IPS-15b (cell line): Measurements from ENCODE around the gene OSBPL9.
"Not testable (repeated sequence)": the region's sequence is repeated elsewhere in the genome, so short reads cannot be mapped to it uniquely, and the experiment has no call there.

Experiments used
- H3K27me3 ChIP-seq: one replicate; pipeline ENCODE4 v1.6.1; 2013; ENCODE audit warnings: low read length; ENCODE audit not compliant: control insufficient read depth, insufficient read depth
- H3K36me3 ChIP-seq: one replicate; pipeline ENCODE4 v1.6.1; 2013; ENCODE audit warnings: low read length; ENCODE audit not compliant: control insufficient read depth, insufficient read depth
- H3K4me1 ChIP-seq: one replicate; pipeline ENCODE4 v1.6.1; 2013; ENCODE audit warnings: mild to moderate bottlenecking, low read length; ENCODE audit not compliant: control insufficient read depth, insufficient read depth
- H3K4me3 ChIP-seq: one replicate; pipeline ENCODE4 v1.5.1; 2013; ENCODE audit warnings: low read depth, low read length
- H3K9ac ChIP-seq: one replicate; pipeline ENCODE4 v1.6.1; 2013; ENCODE audit warnings: low read depth, mild to moderate bottlenecking, low read length
- H3K9me3 ChIP-seq: one replicate; pipeline ENCODE4 v1.6.1; 2013; ENCODE audit warnings: mild to moderate bottlenecking, low read length; ENCODE audit not compliant: control insufficient read depth, insufficient read depth

Gene OSBPL9

DNA sequence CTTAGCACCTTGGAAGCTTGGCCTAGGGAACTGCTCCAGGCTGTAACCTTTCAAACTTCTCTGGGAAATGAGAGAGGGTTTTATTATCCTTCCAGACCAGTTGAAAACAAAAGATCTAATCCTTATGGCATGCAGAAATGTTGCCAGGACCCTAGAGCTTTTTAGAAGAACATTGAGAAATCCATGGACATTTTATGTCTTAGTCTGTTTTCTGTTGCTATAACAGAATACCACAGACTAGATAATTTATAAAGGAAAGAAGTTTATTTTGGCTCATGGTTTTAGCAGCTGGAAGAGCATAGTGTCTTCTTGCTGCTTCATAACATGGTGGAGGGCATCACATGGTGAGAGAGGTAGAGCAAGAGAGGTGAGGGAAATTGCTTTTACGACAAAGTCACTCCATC is 25.8 kb downstream of the OSBPL9 start:
- no peak overlapping the region for H3K9ac ChIP-seq
- no peaks in the 10 kb centered on the region for H3K4me1 ChIP-seq
- H3K27me3 ChIP-seq: no peaks in the 10 kb centered on the region

DNA sequence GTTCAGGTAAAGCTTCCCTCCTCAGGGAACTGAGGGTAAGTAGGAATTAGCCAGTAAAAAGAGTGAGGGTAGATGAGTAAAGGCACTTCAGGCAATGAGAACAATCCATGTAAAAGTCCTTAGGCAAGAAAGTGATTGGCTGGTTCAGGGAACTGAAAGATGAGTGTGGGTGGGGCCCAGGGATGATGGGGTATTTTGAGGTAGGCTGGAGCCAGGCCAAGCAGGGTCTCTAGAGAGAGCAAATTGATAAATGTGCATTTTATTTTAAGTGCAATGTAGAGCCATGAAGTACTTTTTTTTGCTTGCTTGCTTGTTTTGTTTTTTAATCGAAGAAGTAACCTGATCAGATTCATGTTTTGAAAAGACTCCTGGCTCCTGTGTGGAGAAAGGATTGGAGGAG is 26.5 kb downstream of the OSBPL9 start:
- Histone ChIP-seq H3K9ac (no peak overlapping the region), H3K4me3 (no peak overlapping the region), H3K27me3 (no peaks in the 10 kb centered on the region), H3K9me3 (no peaks in the 10 kb centered on the region), H3K4me1 (no peaks in the 10 kb centered on the region), H3K36me3 (no peaks in the 10 kb centered on the region)

More for the DNA sequence above, 25.8 kb downstream of the OSBPL9 start:
- H3K36me3 ChIP-seq: no peaks in the 10 kb centered on the region
- no peaks in the 10 kb centered on the region for H3K9me3 ChIP-seq
- no peak overlapping the region for H3K4me3 ChIP-seq

DNA sequence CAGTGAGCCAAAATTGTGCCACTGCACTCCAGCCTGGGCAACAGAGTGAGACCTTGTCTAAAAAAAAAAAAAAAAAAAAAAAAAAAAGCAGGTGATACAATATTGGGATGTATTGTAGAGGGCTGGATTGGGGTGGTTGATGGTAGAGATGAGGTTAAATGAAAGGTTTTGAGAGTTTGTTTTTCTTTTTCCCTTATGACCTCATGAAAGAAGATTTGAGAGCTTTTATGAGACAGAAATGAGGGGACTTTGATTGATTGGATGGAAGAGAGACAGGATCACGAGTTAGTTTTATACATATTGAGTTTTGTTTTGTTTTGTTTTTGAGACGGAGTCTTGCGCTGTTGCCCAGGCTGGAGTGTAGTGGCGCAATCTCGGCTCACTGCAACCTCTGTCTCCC is 27.1 kb downstream of the OSBPL9 start:
- H3K27me3 ChIP-seq: no peaks in the 10 kb centered on the region
- H3K36me3 ChIP-seq: no peaks in the 10 kb centered on the region
- H3K4me3 ChIP-seq: no peak overlapping the region
- H3K4me1 ChIP-seq: no peaks in the 10 kb centered on the region
- H3K9me3 ChIP-seq: no peaks in the 10 kb centered on the region
- no peak overlapping the region for H3K9ac ChIP-seq

DNA sequence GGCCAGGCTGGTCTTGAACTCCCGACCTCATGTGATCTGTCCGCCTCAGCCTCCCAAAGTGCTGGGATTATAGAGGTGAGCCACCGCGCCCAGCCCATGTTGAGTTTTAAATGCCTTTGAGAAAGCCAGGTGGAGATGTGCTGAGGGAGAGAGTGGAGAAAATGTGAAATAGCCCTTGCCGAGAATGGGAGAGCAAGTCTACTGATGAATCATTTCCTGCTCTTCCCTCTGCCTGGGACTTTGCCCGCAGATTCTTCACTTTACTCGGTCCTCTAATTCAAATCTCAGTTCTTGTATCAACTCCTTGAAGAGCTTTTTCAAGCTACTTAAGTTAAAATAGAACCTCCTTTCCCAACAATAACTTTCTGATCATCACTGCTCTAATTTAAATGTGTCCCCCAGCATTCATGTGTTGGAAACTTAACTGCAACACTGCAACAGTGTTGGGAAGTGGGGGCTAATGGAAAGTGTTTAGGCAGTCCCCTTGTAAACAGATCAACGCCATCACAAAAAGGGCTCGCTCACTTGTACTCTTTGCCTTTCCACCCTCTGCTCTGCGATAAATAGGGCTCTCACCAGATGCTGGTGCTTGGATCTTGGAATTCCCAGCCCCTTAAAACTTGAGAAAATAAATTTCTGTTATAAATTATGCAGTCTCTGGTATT is 27.8 kb downstream of the OSBPL9 start:
- Histone ChIP-seq H3K4me1 (no peaks in the 10 kb centered on the region), H3K9ac (no peak overlapping the region), H3K4me3 (no peak overlapping the region), H3K27me3 (no peaks in the 10 kb centered on the region), H3K9me3 (no peaks in the 10 kb centered on the region), H3K36me3 (no peaks in the 10 kb centered on the region)

DNA sequence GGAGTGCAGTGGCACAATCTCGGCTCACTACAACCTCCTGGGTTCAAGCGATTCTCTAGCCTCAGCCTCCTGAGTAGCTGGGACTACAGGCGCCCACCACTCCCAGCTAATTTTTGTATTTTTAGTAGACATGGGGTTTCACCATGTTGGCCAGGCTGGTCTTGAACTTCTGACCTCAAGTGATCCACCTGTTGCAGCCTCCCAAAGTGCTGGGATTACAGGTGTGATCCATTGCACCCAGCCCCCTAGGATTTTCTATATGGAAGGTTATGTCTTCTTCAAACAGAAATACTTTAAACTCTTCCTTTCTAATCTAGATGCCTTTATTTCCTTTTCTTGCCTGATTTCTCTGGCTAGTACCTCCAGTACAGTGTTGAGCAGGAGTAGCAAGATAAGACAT is 29.7 kb downstream of the OSBPL9 start:
- not testable (repeated sequence) for H3K4me1 ChIP-seq, H3K36me3 ChIP-seq, H3K27me3 ChIP-seq, H3K9ac ChIP-seq, H3K4me3 ChIP-seq, H3K9me3 ChIP-seq

DNA sequence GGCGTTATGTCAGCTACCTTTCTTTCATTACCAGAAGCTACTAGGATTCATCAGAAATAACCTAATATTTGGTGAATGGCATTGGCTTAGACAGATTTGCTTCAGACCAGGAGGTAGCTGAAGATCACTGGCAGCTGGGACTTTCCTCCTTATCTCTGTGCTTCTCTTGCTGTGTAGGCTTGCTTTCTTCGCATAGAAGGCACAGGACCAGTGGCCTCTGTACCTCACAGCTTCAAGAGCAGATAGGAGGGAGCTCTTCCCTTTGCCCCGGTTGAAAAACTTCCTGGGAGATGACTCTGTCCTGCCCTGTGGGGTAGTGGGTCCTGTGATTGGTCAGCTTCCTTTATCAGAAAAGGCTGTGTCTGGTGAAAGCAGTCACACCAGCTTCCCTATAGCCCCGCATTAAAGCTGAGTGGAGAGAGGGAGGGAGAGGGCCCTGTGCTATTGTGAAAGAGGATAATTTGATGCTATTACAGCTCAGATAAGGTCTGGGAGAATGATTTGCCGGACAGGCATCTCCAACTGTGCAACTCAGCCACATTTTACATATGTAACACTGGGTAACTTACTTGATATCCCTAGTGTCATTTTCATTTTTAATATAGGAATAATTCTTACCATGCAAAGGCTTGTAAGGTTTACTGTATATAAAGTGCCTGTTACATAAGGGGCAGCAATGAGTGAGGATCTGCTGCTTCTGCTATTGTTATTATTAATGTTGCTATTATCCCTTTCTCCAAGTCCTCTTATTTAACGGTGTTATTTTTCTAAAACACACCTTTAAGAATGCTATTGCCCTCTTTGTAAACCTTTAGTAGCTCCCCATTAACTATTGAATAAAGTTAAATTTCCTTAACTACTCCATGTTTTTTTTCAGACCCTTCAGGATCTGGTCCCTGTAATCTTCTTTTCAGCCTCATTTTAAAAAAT is 31.6 kb downstream of the OSBPL9 start:
- no peaks in the 10 kb centered on the region for H3K27me3 ChIP-seq
- H3K9me3 ChIP-seq: no peaks in the 10 kb centered on the region
- no peaks in the 10 kb centered on the region for H3K36me3 ChIP-seq
- no peak overlapping the region for H3K4me3 ChIP-seq
- H3K4me1 ChIP-seq: peaks cover 6% of the 10 kb centered on the region
- H3K9ac ChIP-seq: no peak overlapping the region

DNA sequence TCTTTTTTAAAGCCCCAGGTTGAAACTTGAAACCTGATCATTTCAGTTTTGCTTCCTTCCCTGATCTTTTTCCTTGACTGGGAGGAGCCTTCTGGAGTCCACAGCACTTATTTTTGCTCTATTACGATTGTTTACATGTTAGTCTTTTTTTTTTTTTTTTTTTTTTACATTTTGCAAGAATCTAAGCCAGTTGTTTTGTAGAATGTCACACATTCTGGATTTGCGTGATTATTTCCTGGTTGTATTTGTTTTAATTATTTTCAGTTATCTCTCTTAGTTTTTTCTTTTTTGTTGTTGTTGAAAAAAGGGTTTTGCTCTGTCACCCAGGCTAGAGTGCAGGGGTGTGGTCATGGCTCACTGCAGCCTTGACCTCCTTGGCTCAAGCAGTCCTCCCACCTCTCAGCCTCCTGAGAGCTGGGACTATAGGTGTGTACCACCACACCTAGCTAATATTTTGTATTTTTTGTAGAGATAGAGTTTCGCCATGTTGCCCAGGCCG is 32.8 kb downstream of the OSBPL9 start:
- Histone ChIP-seq H3K4me3 (no peak overlapping the region), H3K36me3 (no peaks in the 10 kb centered on the region), H3K27me3 (no peaks in the 10 kb centered on the region), H3K4me1 (peaks cover 6% of the 10 kb centered on the region), H3K9ac (no peak overlapping the region), H3K9me3 (no peaks in the 10 kb centered on the region)

DNA sequence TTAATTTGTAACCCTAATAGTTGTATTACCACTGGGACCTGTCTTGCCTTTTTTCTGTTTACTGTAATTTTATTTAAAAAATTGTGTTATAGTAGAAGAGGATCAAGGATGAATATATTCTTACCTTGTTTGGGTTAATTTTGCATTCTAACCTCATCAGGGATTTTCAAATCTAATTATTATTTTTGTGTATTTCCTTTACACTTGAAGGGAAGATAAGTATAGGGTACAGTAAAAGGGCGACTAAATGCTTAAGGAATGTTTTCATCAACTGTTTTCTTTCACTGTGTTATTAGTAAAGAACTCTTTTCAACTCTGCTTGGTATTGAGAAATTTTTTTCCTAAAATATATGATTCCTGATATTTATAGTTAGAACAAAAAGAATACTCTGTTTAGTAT is 33.3 kb downstream of the OSBPL9 start:
- Histone ChIP-seq H3K4me1 (peaks cover 6% of the 10 kb centered on the region), H3K4me3 (no peak overlapping the region), H3K27me3 (no peaks in the 10 kb centered on the region), H3K36me3 (no peaks in the 10 kb centered on the region), H3K9me3 (no peaks in the 10 kb centered on the region), H3K9ac (no peak overlapping the region)

DNA sequence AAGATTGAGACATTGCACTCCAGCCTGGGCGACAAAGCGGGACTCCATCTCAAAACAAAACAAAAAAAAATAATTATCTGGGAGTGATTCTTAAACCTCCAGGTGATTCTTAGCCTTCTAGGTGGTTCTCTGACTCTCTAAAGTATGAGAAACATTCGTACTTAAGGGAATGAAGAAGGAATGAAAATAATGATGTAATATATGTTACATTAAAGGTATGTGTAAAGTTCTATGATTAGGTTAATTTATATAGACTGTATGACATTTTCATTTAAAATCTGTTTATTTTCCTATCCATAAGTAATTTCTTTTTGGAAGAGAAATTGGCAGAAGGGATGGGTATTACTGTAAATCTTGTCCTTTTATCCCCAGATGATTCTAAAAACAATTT is 34.7 kb downstream of the OSBPL9 start:
- peaks cover 6% of the 10 kb centered on the region for H3K4me1 ChIP-seq
- H3K9me3 ChIP-seq: no peaks in the 10 kb centered on the region
- no peaks in the 10 kb centered on the region for H3K36me3 ChIP-seq
- no peak overlapping the region for H3K4me3 ChIP-seq
- H3K27me3 ChIP-seq: no peaks in the 10 kb centered on the region
- no peak overlapping the region for H3K9ac ChIP-seq

DNA sequence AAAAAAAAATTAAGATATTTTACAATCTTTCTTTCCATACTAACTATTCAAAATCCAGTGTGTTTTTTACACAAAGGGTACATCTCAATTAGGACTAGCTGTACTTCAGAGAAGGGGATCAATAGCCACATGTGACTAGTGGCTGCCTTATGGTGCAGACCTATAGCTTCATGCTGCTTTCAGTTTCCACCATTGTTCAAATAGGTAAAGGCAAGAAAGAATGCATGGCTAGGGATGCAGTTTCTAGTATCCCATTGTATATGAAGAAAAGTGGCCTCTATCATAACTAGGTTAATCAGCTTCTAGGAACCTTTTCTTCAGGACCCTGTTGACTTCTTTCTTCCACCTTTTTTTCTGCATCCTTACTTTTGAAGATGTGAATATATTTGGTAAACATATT is 35.7 kb downstream of the OSBPL9 start:
- no peaks in the 10 kb centered on the region for H3K36me3 ChIP-seq

DNA sequence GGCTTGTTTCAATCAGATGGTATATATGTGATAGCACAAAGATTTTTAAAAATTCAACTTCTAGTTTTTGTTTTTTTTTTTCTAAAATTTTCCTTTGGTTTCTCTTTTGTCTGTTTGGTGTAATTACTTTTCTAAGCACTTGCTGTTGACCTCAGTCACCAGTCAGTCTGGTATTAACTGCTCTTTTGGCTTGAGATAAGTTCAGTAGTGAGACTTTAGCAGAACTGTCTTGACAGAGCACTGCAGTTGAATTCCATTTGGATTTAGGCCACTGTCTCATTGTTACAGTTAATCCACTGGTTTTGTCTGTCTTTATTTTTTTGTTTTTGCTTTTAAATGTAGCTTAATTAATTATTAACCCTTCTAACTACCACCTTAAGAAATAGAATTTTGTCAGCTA is 36.2 kb downstream of the OSBPL9 start:
- Histone ChIP-seq H3K27me3 (no peaks in the 10 kb centered on the region), H3K4me3 (no peak overlapping the region), H3K9ac (no peak overlapping the region), H3K4me1 (peaks cover 6% of the 10 kb centered on the region), H3K36me3 (no peaks in the 10 kb centered on the region), H3K9me3 (no peaks in the 10 kb centered on the region)

More for the DNA sequence above, 35.7 kb downstream of the OSBPL9 start:
- H3K4me3 ChIP-seq: no peak overlapping the region
- no peaks in the 10 kb centered on the region for H3K27me3 ChIP-seq
- peaks cover 6% of the 10 kb centered on the region for H3K4me1 ChIP-seq
- H3K9ac ChIP-seq: no peak overlapping the region
- H3K9me3 ChIP-seq: no peaks in the 10 kb centered on the region

DNA sequence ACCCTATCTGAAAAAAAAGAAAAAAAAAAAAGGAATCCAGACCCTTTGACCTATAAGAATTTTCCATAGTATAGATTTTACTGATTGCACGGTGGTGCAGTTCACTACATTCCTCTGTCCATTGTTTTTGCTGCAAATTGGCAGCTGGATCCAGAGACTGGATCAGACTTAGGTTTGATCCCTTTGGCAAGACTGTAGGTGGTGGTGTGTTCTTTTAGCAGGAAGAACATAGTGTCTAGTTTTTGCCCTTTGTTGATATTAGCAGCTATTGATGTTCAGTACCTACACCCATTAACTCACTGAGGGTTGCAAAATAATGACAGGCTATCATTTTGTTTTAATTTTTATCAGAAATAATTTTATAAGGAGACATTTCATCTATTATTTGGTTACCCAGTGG is 37.1 kb downstream of the OSBPL9 start:
- Histone ChIP-seq H3K27me3 (no peaks in the 10 kb centered on the region), H3K9ac (no peak overlapping the region), H3K4me3 (no peak overlapping the region), H3K36me3 (no peaks in the 10 kb centered on the region), H3K9me3 (no peaks in the 10 kb centered on the region), H3K4me1 (peaks cover 6% of the 10 kb centered on the region)
